Skeletal muscle tissue (tissue), 4 donors: Measurements from ENCODE around the gene TMEM147. TPM values are rescaled to one million over a fixed set of nuclear protein-coding genes. Genes with fewer than 3 reads are reported as not detected.
A peak's percentile ranks its signal among the peaks of the same experiment; 100 is the strongest.

Source experiments
- H3K27ac ChIP-seq: one replicate; pipeline ENCODE4 v1.7.0; 2013; ENCODE audit warnings: mild to moderate bottlenecking, low read depth, low read length, inconsistent platforms
- H3K27me3 ChIP-seq, 3 donors: one replicate each; pipeline ENCODE4 v1.7.0; 2013; ENCODE audit warnings: low read length in 3 of 3; ENCODE audit not compliant: control insufficient read depth in 3 of 3, insufficient read depth in 3 of 3
- H3K36me3 ChIP-seq, 3 donors: one replicate each; pipeline ENCODE4 v1.7.0; 2013; ENCODE audit warnings: low read length in 3 of 3; ENCODE audit not compliant: control insufficient read depth in 3 of 3, insufficient read depth in 3 of 3
- H3K4me1 ChIP-seq, 3 donors: one replicate each; pipeline ENCODE4 v1.7.0; 2013; ENCODE audit warnings: low read length in 3 of 3, mild to moderate bottlenecking in 3 of 3; ENCODE audit not compliant: control insufficient read depth in 3 of 3, insufficient read depth in 3 of 3
- H3K4me3 ChIP-seq, 3 donors: one replicate each; pipeline ENCODE4 v1.7.0; 2013; ENCODE audit warnings: low read length in 3 of 3
- H3K9ac ChIP-seq, 3 donors: one replicate each; pipeline ENCODE4 v1.7.0; 2013; ENCODE audit warnings: low read length in 3 of 3, mild to moderate bottlenecking in 3 of 3, moderate library complexity in 2 of 3, low read depth in 1 of 3
- H3K9me3 ChIP-seq, 3 donors: one replicate each; pipeline ENCODE4 v1.7.0; 2013; ENCODE audit warnings: low read length in 3 of 3; ENCODE audit not compliant: control insufficient read depth in 3 of 3
- total RNA-seq: library from RNA; depleted of rRNA; stranded (reverse); fragments of >200 nt; gene quantifications from one replicate; pipeline ENCODE4 v1.2.3, GENCODE V29; 2014
- donor health status: Osteomylitis.

Gene TMEM147
- total RNA-seq, 1 donor from 2014 or later = 55.3 TPM

GRCh38 chr19:35555301-35556005, 10.0 kb downstream of the TMEM147 start:
- no peak overlapping the region for H3K9ac ChIP-seq

GRCh38 chr19:35556025-35556590, 10.7 kb downstream of the TMEM147 start:
- no peak overlapping the region for H3K9ac ChIP-seq
- peaks cover 51 to 56% (median 51%) of the 10 kb centered on the region in 3 donors for H3K27me3 ChIP-seq
- H3K27ac ChIP-seq = no peak overlapping the region
- H3K9me3 ChIP-seq = no peaks in the 10 kb centered on the region
- H3K4me3 ChIP-seq = no peak overlapping the region
- H3K4me1 ChIP-seq = peaks cover 0 to 5% (median 3%) of the 10 kb centered on the region in 3 donors
- H3K36me3 ChIP-seq = no peaks in the 10 kb centered on the region

More at GRCh38 chr19:35555301-35556005, 10.0 kb downstream of the TMEM147 start:
- Histone ChIP-seq H3K36me3 (peaks cover 0 to 2% (median 0%) of the 10 kb centered on the region in 3 donors), H3K4me3 (no peak overlapping the region), H3K27me3 (peaks cover 45 to 50% (median 45%) of the 10 kb centered on the region in 3 donors), H3K4me1 (peaks cover 0 to 5% (median 3%) of the 10 kb centered on the region in 3 donors), H3K9me3 (no peaks in the 10 kb centered on the region), H3K27ac (no peak overlapping the region)

- peaks cover 0 to 5% (median 3%) of the 10 kb centered on the region in 3 donors for H3K4me1 ChIP-seq
- no peak overlapping the region for H3K4me3 ChIP-seq
- H3K9ac ChIP-seq = no peak overlapping the region
- H3K27me3 ChIP-seq = peaks cover 57 to 62% (median 57%) of the 10 kb centered on the region in 3 donors
- no peaks in the 10 kb centered on the region for H3K36me3 ChIP-seq
- H3K27ac ChIP-seq = no peak overlapping the region
- H3K9me3 ChIP-seq = no peaks in the 10 kb centered on the region
Measured at GRCh38 chr19:35556846-35557538, 11.6 kb downstream of the TMEM147 start.

- no peaks in the 10 kb centered on the region for H3K36me3 ChIP-seq
- H3K9ac ChIP-seq = no peak overlapping the region
- H3K27ac ChIP-seq = no peak overlapping the region
- H3K27me3 ChIP-seq = peaks cover 57 to 68% (median 65%) of the 10 kb centered on the region in 3 donors
- peak overlapping the region in 2 of 3 donors; percentile 54 for H3K4me3 ChIP-seq
- peaks cover 0 to 5% (median 3%) of the 10 kb centered on the region in 3 donors for H3K4me1 ChIP-seq
- H3K9me3 ChIP-seq = no peaks in the 10 kb centered on the region
Measured at GRCh38 chr19:35557539-35558399, 12.3 kb downstream of the TMEM147 start.

- H3K36me3 ChIP-seq = no peaks in the 10 kb centered on the region
- no peak overlapping the region for H3K27ac ChIP-seq
- no peaks in the 10 kb centered on the region for H3K9me3 ChIP-seq
- no peak overlapping the region for H3K4me3 ChIP-seq
- peaks cover 0 to 5% (median 3%) of the 10 kb centered on the region in 3 donors for H3K4me1 ChIP-seq
- peaks cover 57 to 69% (median 68%) of the 10 kb centered on the region in 3 donors for H3K27me3 ChIP-seq
- no peak overlapping the region for H3K9ac ChIP-seq
Measured at GRCh38 chr19:35558400-35559280, 13.2 kb downstream of the TMEM147 start.

GRCh38 chr19:35559281-35559659, 13.8 kb downstream of the TMEM147 start:
- Histone ChIP-seq H3K36me3 (no peaks in the 10 kb centered on the region), H3K4me1 (peaks cover 0 to 5% (median 3%) of the 10 kb centered on the region in 3 donors), H3K27ac (no peak overlapping the region), H3K9me3 (no peaks in the 10 kb centered on the region), H3K4me3 (no peak overlapping the region), H3K27me3 (peaks cover 57 to 68% (median 66%) of the 10 kb centered on the region in 3 donors), H3K9ac (no peak overlapping the region)

DNA sequence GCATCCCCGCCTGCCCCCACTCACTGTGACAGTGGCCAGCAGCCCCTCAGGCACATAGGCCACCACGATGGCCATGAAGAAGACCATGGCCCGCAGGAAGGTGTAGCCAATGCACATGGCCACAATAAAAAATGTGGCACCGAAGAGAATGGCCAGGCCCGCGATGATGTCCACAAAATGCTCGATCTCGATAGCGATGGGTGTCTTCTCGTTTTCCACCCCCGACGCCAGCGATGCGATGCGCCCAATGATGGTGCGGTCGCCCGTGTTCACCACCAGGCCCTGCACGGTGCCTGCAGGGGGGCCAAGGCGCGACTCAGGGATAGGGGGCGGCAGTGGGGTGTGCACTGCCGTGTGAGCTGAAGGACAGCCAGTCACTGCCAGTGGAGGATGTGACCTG, 14.4 kb downstream of the TMEM147 start:
- H3K27ac ChIP-seq = no peak overlapping the region
- H3K36me3 ChIP-seq = no peaks in the 10 kb centered on the region
- no peaks in the 10 kb centered on the region for H3K9me3 ChIP-seq
- no peak overlapping the region for H3K9ac ChIP-seq
- H3K27me3 ChIP-seq = peaks cover 58 to 69% (median 63%) of the 10 kb centered on the region in 3 donors
- no peak overlapping the region for H3K4me3 ChIP-seq
- peaks cover 0 to 5% (median 3%) of the 10 kb centered on the region in 3 donors for H3K4me1 ChIP-seq

DNA sequence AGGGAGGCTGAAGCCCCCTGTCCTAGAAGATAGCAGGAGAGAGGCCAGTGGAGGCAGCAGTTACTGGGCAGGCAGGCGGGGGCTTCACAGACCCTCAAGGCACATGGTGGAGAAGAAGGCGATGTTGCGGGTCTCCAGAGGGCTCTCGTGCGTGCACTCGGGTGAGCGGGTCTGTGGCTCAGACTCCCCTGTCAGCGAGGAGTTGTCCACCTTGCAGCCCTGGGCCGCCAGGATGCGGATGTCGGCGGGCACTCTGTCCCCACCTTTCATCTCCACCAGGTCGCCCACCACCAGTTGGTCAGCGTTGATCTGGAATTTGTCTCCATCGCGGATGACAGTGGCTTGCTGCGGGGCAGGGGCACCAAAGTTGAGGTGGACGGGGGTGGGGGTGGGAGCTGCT, 14.8 kb downstream of the TMEM147 start:
- H3K27ac ChIP-seq = no peak overlapping the region
- no peak overlapping the region for H3K4me3 ChIP-seq
- H3K27me3 ChIP-seq = peaks cover 61 to 74% (median 63%) of the 10 kb centered on the region in 3 donors
- peaks cover 0 to 5% (median 3%) of the 10 kb centered on the region in 3 donors for H3K4me1 ChIP-seq
- no peaks in the 10 kb centered on the region for H3K36me3 ChIP-seq
- H3K9me3 ChIP-seq = no peaks in the 10 kb centered on the region
- no peak overlapping the region for H3K9ac ChIP-seq

- Histone ChIP-seq H3K27ac (no peak overlapping the region), H3K36me3 (no peaks in the 10 kb centered on the region), H3K27me3 (peaks cover 61 to 76% (median 63%) of the 10 kb centered on the region in 3 donors), H3K9me3 (no peaks in the 10 kb centered on the region), H3K4me3 (no peak overlapping the region), H3K4me1 (peaks cover 0 to 5% (median 3%) of the 10 kb centered on the region in 3 donors), H3K9ac (no peak overlapping the region)
Measured at GRCh38 chr19:35560677-35561076, 15.3 kb downstream of the TMEM147 start.
